Ovary (tissue), 3 donors: ENCODE data around the gene OR2T10.
"Not testable (repeated sequence)": the region's sequence is repeated elsewhere in the genome, so short reads cannot be mapped to it uniquely, and the experiment has no call there.

Experiments
- POLR2A ChIP-seq: fragments of 450-650 bp; IDR thresholded peaks from one replicate; pipeline ENCODE4 v1.6.1; 2017; ENCODE audit warnings: antibody characterized with exemption, mild to moderate bottlenecking, moderate library complexity
- TF ChIP-seq, protein P1 (sequence below), 3 donors: fragments of 450-650 bp in 2 of 3; fragments of 200-600 bp in 1 of 3; IDR thresholded peaks; one replicate each; pipeline versions ENCODE4 v1.5.1 to v1.8.0; 2016 to 2022; ENCODE audit warnings: antibody characterized with exemption in 3 of 3, mild to moderate bottlenecking in 1 of 3
- donor health status: DM: no; HTN: no; CAD: no.

GRCh38 chr1:248551027-248551426 is 46.5 kb downstream of the OR2T10 start:
- TF ChIP-seq, protein P1, sequence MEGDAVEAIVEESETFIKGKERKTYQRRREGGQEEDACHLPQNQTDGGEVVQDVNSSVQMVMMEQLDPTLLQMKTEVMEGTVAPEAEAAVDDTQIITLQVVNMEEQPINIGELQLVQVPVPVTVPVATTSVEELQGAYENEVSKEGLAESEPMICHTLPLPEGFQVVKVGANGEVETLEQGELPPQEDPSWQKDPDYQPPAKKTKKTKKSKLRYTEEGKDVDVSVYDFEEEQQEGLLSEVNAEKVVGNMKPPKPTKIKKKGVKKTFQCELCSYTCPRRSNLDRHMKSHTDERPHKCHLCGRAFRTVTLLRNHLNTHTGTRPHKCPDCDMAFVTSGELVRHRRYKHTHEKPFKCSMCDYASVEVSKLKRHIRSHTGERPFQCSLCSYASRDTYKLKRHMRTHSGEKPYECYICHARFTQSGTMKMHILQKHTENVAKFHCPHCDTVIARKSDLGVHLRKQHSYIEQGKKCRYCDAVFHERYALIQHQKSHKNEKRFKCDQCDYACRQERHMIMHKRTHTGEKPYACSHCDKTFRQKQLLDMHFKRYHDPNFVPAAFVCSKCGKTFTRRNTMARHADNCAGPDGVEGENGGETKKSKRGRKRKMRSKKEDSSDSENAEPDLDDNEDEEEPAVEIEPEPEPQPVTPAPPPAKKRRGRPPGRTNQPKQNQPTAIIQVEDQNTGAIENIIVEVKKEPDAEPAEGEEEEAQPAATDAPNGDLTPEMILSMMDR (IDR thresholded peaks at IDR 0.05): not testable (repeated sequence)
- not testable (repeated sequence) for TF ChIP-seq POLR2A
